Measurements from ENCODE around the gene SEC16B. TPM values are rescaled to one million over a fixed set of nuclear protein-coding genes. Genes with fewer than 3 reads are reported as not detected.

SEC16B gene
- total RNA-seq, 8 experiments from 2014 or later, result 0.38 to 4.2 (median 1.0) TPM; not detected in 3

GRCh38 chr1:177948336-177948972 is 21.4 kb downstream of the SEC16B start:
- Histone ChIP-seq H3K27ac (no peak overlapping the region), H3K4me1 (replicated peaks in 1 of 2) (peaks cover 17 to 28% of the 10 kb centered on the region in 2 donors), H3K4me3 (no peak overlapping the region)
- WGBS, 10 experiments, result 0 to 50% (median 22%) methylated on average over 1 to 8 of the region's 8 CpGs
- in situ Hi-C loops (cut with MboI; ENCODE audit: low pct_unique_long_range_greater_than_20kb in 2 of 9, low sequenced_read_pairs in 9 of 9, unreplicated experiment in 9 of 9), result loop anchor here in 7 of 9 experiments (10.0 to 25.0 kb wide), 4 partner anchors 1036 to 1064 kb away; no protein-coding TSS in a partner anchor
- ATAC-seq (replicated peaks in 6 of 8), result peak; percentile 55 to 86 (median 75)

- Histone ChIP-seq H3K4me3 (no peak overlapping the region), H3K27ac (no peak overlapping the region), H3K4me1 (replicated peaks in 1 of 2) (peaks cover 17 to 28% of the 10 kb centered on the region in 2 donors)
- in situ Hi-C loops (cut with MboI; ENCODE audit: low pct_unique_long_range_greater_than_20kb in 2 of 9, low sequenced_read_pairs in 9 of 9, unreplicated experiment in 9 of 9), result loop anchor here in 7 of 9 experiments (10.0 to 25.0 kb wide), 4 partner anchors 1035 to 1063 kb away; no protein-coding TSS in a partner anchor
- no peak for ATAC-seq (replicated peaks in 6 of 8)
- WGBS, 10 experiments, result 57 to 100% (median 80%) methylated on average over 1 of the region's 7 CpGs; no CpG with 5 or more reads in 7 of the 10 experiments
Observed at GRCh38 chr1:177947623-177948022, 22.2 kb downstream of the SEC16B start.

- peak; percentile 57 to 87 (median 72) for ATAC-seq (replicated peaks in 6 of 8)
Observed at GRCh38 chr1:177945943-177946650, 23.8 kb downstream of the SEC16B start.

DNA sequence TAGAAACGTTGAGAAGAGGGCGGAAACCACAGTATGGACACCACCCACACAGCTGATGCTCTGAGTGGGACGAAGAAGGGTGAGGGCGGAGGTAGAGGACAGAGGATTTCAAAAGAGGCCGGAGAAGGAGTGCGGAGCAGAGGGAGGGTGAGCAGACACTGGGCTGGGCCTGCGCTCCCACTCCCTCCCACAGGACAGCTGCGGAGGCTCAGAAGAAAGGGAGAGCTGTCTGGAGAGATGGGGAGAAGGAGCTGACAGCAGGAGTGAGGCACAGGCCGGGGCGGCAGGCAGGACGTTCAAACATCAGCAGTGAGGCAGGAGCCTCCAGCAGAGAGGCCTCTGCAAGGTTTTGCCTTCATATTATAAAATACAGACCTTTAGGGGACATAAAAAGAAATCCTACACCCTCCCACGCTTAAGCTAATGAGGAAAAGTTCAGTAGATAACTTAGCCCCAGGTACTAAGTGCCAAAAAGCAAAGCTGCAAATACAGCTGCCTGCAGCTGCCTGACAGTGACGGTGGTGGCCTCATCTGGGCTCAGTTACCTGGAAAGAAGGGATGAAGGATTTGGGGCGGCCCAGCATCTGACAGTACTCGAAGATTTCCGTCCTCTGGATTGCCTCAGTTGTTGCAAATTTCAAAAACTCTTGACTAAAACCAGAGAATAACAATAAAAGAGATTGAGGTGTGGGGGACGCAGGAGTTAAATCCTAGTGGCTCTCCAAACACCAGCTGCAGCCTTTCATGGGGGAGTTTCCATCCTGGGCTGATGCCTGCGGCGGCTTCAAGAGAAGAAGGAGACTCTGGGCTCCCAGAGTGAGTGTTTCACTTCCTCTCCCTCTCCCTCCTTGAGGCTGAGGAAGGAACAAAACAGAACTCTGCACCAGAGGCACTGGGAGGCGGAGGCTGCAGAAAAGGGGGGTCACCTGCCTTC is 25.6 kb downstream of the SEC16B start:
- Histone ChIP-seq H3K4me3 (no peak overlapping the region), H3K4me1 (replicated peaks in 1 of 2) (peaks cover 13 to 21% of the 10 kb centered on the region in 2 donors), H3K27ac (no peak overlapping the region)
- WGBS, 10 experiments, result 40 to 91% (median 76%) methylated on average over 2 to 19 of the region's 20 CpGs; no CpG with 5 or more reads in 2 of the 10 experiments
- ATAC-seq (replicated peaks in 6 of 8), result no peak
- in situ Hi-C loops (cut with MboI; ENCODE audit: low pct_unique_long_range_greater_than_20kb in 2 of 9, low sequenced_read_pairs in 9 of 9, unreplicated experiment in 9 of 9), result loop anchor here in 7 of 9 experiments (10.0 to 25.0 kb wide), 4 partner anchors 1032 to 1059 kb away; no protein-coding TSS in a partner anchor

More at GRCh38 chr1:177945943-177946650, 23.8 kb downstream of the SEC16B start:
- Histone ChIP-seq H3K4me1 (replicated peaks in 1 of 2) (peaks cover 17 to 28% of the 10 kb centered on the region in 2 donors), H3K27ac (no peak overlapping the region), H3K4me3 (no peak overlapping the region)
- 0 to 80% (median 24%) methylated on average over 1 to 8 of the region's 12 CpGs; no CpG with 5 or more reads in 4 of the 10 experiments for WGBS, 10 experiments
- in situ Hi-C loops (cut with MboI; ENCODE audit: low pct_unique_long_range_greater_than_20kb in 2 of 9, low sequenced_read_pairs in 9 of 9, unreplicated experiment in 9 of 9), result loop anchor here in 7 of 9 experiments (10.0 to 25.0 kb wide), 4 partner anchors 1034 to 1061 kb away; no protein-coding TSS in a partner anchor

- 60 to 100% (median 94%) methylated on average over 1 to 5 of the region's 5 CpGs; no CpG with 5 or more reads in 2 of the 10 experiments for WGBS, 10 experiments
- Histone ChIP-seq H3K27ac (no peak overlapping the region), H3K4me1 (replicated peaks in 1 of 2) (peaks cover 5 to 9% of the 10 kb centered on the region in 2 donors), H3K4me3 (no peak overlapping the region)
- in situ Hi-C loops (cut with MboI; ENCODE audit: low pct_unique_long_range_greater_than_20kb in 2 of 9, low sequenced_read_pairs in 9 of 9, unreplicated experiment in 9 of 9), result loop anchor here in 7 of 9 experiments (10.0 to 25.0 kb wide), 4 partner anchors 1030 to 1057 kb away; no protein-coding TSS in a partner anchor
- ATAC-seq (replicated peaks in 6 of 8), result no peak
Observed at GRCh38 chr1:177941976-177942375, 27.9 kb downstream of the SEC16B start.

GRCh38 chr1:177940682-177941081 is 29.2 kb downstream of the SEC16B start:
- 36 to 93% (median 65%) methylated on average over 2 to 3 of the region's 3 CpGs; no CpG with 5 or more reads in 1 of the 10 experiments for WGBS, 10 experiments
- H3K4me3 ChIP-seq, result no peak overlapping the region
- no peak overlapping the region for H3K27ac ChIP-seq
- no peak for ATAC-seq (replicated peaks in 6 of 8)
- in situ Hi-C loops (cut with MboI; ENCODE audit: low pct_unique_long_range_greater_than_20kb in 2 of 9, low sequenced_read_pairs in 9 of 9, unreplicated experiment in 9 of 9), result loop anchor here in 7 of 9 experiments (10.0 to 25.0 kb wide), 4 partner anchors 1028 to 1056 kb away; no protein-coding TSS in a partner anchor
- H3K4me1 ChIP-seq (replicated peaks in 1 of 2), result no peaks in the 10 kb centered on the region

- WGBS, 10 experiments, result 27 to 100% (median 80%) methylated on average over 1 to 6 of the region's 6 CpGs; no CpG with 5 or more reads in 1 of the 10 experiments
- H3K4me3 ChIP-seq, result no peak overlapping the region
- in situ Hi-C loops (cut with MboI; ENCODE audit: low pct_unique_long_range_greater_than_20kb in 2 of 9, low sequenced_read_pairs in 9 of 9, unreplicated experiment in 9 of 9), result loop anchor here in 5 of 9 experiments (25.0 kb wide), 2 partner anchors 1026 to 1051 kb away; no protein-coding TSS in a partner anchor
- ATAC-seq (replicated peaks in 6 of 8), result no peak
- H3K27ac ChIP-seq, result no peak overlapping the region
- no peaks in the 10 kb centered on the region for H3K4me1 ChIP-seq (replicated peaks in 1 of 2)
Observed at GRCh38 chr1:177937931-177938330, 31.9 kb downstream of the SEC16B start.

DNA sequence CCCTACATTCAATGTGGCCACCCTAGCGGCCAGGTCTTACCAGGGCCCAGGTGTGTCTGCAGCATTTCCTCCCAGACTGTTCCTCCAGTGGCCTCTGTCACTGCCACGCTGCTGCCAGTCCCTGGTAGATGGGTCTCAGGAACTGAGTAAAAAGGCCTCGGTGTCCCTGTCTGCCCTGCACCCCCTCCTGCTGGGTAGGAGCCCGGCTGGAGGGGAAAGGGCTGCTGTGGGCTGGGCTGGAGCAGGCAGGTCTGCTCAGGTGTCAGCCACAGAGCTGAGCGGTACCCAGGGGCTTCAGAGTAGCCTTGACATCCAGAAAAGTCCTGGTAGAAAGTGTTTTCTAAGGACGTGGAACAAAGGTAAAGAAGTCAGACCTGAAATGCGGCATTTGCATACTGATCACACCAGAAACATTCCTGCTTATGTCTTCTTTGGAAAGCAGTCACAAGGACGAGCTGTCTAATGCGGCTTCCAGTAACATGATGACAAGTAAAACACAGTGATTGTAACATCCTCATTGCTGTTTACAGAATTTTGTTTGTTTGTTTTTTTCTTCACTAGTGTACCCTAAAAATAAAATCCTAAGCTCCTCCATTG is 32.6 kb downstream of the SEC16B start:
- no peak for ATAC-seq (replicated peaks in 6 of 8)
- in situ Hi-C loops (cut with MboI; ENCODE audit: low pct_unique_long_range_greater_than_20kb in 2 of 9, low sequenced_read_pairs in 9 of 9, unreplicated experiment in 9 of 9), result loop anchor here in 5 of 9 experiments (25.0 kb wide), 2 partner anchors 1025 to 1050 kb away; no protein-coding TSS in a partner anchor
- no peak overlapping the region for H3K4me3 ChIP-seq
- WGBS, 10 experiments, result 64 to 100% (median 88%) methylated on average over 1 to 7 of the region's 9 CpGs; no CpG with 5 or more reads in 2 of the 10 experiments
- no peaks in the 10 kb centered on the region for H3K4me1 ChIP-seq (replicated peaks in 1 of 2)
- no peak overlapping the region for H3K27ac ChIP-seq

- no peaks in the 10 kb centered on the region for H3K4me1 ChIP-seq (replicated peaks in 1 of 2)
- H3K4me3 ChIP-seq, result no peak overlapping the region
- in situ Hi-C loops (cut with MboI; ENCODE audit: low pct_unique_long_range_greater_than_20kb in 2 of 9, low sequenced_read_pairs in 9 of 9, unreplicated experiment in 9 of 9), result loop anchor here in 5 of 9 experiments (25.0 kb wide), 2 partner anchors 1024 to 1049 kb away; no protein-coding TSS in a partner anchor
- WGBS, 10 experiments, result 44 to 100% (median 85%) methylated on average over 1 to 8 of the region's 8 CpGs
- no peak overlapping the region for H3K27ac ChIP-seq
- ATAC-seq (replicated peaks in 6 of 8), result peak in 2 of 8 experiments; percentile 77 to 80
Observed at GRCh38 chr1:177935638-177936415, 34.0 kb downstream of the SEC16B start.

DNA sequence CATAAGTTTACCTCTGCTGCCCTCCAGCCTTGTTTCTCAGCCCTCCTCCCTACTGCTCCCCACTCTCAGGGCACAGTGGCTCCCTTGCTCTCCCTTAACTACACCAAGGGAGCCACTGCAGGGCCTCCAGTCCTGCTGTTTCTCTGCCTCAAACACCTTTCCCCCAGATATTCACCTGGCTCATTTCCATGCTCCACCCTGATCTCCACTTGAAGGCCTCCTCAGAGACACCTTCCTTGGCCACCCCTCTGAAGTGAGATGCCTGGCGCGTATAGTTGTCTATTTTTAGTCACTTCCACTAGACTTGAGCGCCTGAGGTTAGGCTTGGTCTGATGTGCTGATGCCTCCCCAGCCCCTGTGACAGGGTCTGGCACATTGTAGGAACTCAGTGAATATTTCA is 34.9 kb downstream of the SEC16B start:
- Histone ChIP-seq H3K27ac (no peak overlapping the region), H3K4me1 (replicated peaks in 1 of 2) (no peaks in the 10 kb centered on the region), H3K4me3 (no peak overlapping the region)
- no peak for ATAC-seq (replicated peaks in 6 of 8)
- in situ Hi-C loops (cut with MboI; ENCODE audit: low pct_unique_long_range_greater_than_20kb in 2 of 9, low sequenced_read_pairs in 9 of 9, unreplicated experiment in 9 of 9), result loop anchor here in 5 of 9 experiments (25.0 kb wide), 2 partner anchors 1023 to 1048 kb away; no protein-coding TSS in a partner anchor
- 83 to 100% (median 97%) methylated on average over 1 to 3 of the region's 3 CpGs; no CpG with 5 or more reads in 5 of the 10 experiments for WGBS, 10 experiments

GRCh38 chr1:177934461-177934860 is 35.4 kb downstream of the SEC16B start:
- WGBS, 10 experiments, result 76 to 100% (median 92%) methylated on average over 1 to 3 of the region's 3 CpGs
- Histone ChIP-seq H3K4me1 (replicated peaks in 1 of 2) (no peaks in the 10 kb centered on the region), H3K27ac (no peak overlapping the region), H3K4me3 (no peak overlapping the region)
- no peak for ATAC-seq (replicated peaks in 6 of 8)
- in situ Hi-C loops (cut with MboI; ENCODE audit: low pct_unique_long_range_greater_than_20kb in 2 of 9, low sequenced_read_pairs in 9 of 9, unreplicated experiment in 9 of 9), result loop anchor here in 5 of 9 experiments (25.0 kb wide), 2 partner anchors 1022 to 1047 kb away; no protein-coding TSS in a partner anchor

Measured in motor neuron (in vitro differentiated cells).